HEK293 (cell line): ENCODE results near the gene GNAT1.

Experiments
- CTCF ChIA-PET: fragments of 350-600 bp; formaldehyde crosslinking; extraction: SDS; loops from one replicate; lab custom pipeline; 2021; ENCODE audit warnings: antibody characterized with exemption; lab: Yijun Ruan, JAX
- POLR2A ChIA-PET: fragments of 300-600 bp; formaldehyde crosslinking; extraction: SDS; loops from one replicate; lab custom pipeline; 2020; ENCODE audit warnings: antibody characterized with exemption, inconsistent platforms; lab: Yijun Ruan, JAX
- H3K27ac ChIP-seq: fragments of 200-500 bp; sonication (Bioruptor generic); 2 replicates; pipeline ENCODE4 v1.5.1; 2014; ENCODE audit warnings: low read depth, low read length, control low read depth, inconsistent platforms; ENCODE audit errors: extremely low read depth
- H3K36me3 ChIP-seq, 2 experiments: fragments of 200-500 bp in 1 of 2; sonication (Bioruptor generic) in 1 of 2; 1 replicate in 1 of 2; 2 replicates in 1 of 2; pipeline ENCODE4 v1.5.1; 2014 to 2017; ENCODE audit warnings: inconsistent platforms in 2 of 2, low read length in 2 of 2; ENCODE audit not compliant: control insufficient read depth in 2 of 2, insufficient read depth in 1 of 2
- H3K4me1 ChIP-seq: fragments of 200-500 bp; sonication (Bioruptor generic); 2 replicates; pipeline ENCODE4 v1.5.1; 2014; ENCODE audit warnings: mild to moderate bottlenecking, low read length, inconsistent platforms; ENCODE audit not compliant: control insufficient read depth, insufficient read depth
- H3K4me3 ChIP-seq: 2 replicates; pipeline ENCODE4 v1.5.1; 2011; ENCODE audit warnings: low read depth, mild to moderate bottlenecking, control low read depth, low read length, moderate library complexity
- H3K9me3 ChIP-seq: fragments of 200-500 bp; sonication (Bioruptor generic); 2 replicates; pipeline ENCODE4 v1.5.1; 2014; ENCODE audit warnings: low read depth, low read length, inconsistent platforms; ENCODE audit not compliant: control insufficient read depth, insufficient read depth
- BCL11A ChIP-seq: fragments of 450-650 bp; formaldehyde crosslinking; IDR thresholded peaks from 2 replicates; pipeline ENCODE4 v1.5.1; 2016; ENCODE audit warnings: low read depth, missing biosample characterization, missing genetic modification characterization
- GLIS1 ChIP-seq: fragments of 450-650 bp; formaldehyde crosslinking; IDR thresholded peaks from 2 replicates; pipeline ENCODE4 v1.5.1; 2016; ENCODE audit warnings: missing biosample characterization, missing genetic modification characterization
- ZNF549 ChIP-seq: fragments of 450-650 bp; IDR thresholded peaks from 2 replicates; pipeline ENCODE4 v1.5.1; 2018; ENCODE audit warnings: missing biosample characterization, missing genetic modification characterization, mild to moderate bottlenecking, inconsistent platforms, moderate library complexity
- ZNF791 ChIP-seq: fragments of 450-650 bp; formaldehyde crosslinking; IDR thresholded peaks from 2 replicates; pipeline ENCODE4 v1.5.1; 2016; ENCODE audit warnings: missing biosample characterization, missing genetic modification characterization
- TF ChIP-seq, protein P1 (sequence below): fragments of 450-650 bp; formaldehyde crosslinking; IDR thresholded peaks from 2 replicates; pipeline ENCODE4 v1.5.1; 2016; ENCODE audit warnings: missing biosample characterization, missing genetic modification characterization
- TF ChIP-seq, protein P2 (sequence below): fragments of 450-650 bp; formaldehyde crosslinking; IDR thresholded peaks from 2 replicates; pipeline ENCODE4 v1.5.1; 2017; ENCODE audit warnings: missing biosample characterization, missing genetic modification characterization
- TF ChIP-seq, protein P3 (sequence below): fragments of 450-650 bp; formaldehyde crosslinking; IDR thresholded peaks from 2 replicates; pipeline ENCODE4 v1.5.1; 2017; ENCODE audit warnings: missing biosample characterization, mild to moderate bottlenecking, missing genetic modification characterization, moderate library complexity
- TF ChIP-seq, protein P4 (sequence below): fragments of 450-650 bp; formaldehyde crosslinking; conservative IDR thresholded peaks from 2 replicates; pipeline ENCODE4 v1.5.1; 2016; ENCODE audit warnings: low read depth, missing biosample characterization, missing genetic modification characterization

Gene GNAT1

DNA sequence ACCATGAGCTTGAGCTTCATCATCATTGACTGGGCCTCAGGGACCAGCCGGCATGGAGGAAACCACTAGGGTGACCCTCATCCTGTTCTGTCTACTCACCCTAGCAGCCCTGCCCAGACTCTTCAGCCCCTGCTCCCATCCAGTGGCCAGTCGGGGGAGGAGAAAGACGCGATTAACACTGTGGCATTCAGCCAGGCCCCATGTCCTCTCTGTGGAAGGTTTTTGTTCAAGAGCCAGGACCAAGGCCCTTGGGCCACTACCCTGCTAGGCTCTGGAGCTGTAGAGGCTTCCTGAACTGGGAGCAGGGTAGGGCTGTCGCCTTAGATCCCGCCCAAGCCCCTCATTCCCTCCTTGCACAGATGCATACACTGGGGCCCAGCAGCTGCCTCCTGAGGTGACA is 28.7 kb downstream of the GNAT1 start (continued):
- TF ChIP-seq, protein P1, sequence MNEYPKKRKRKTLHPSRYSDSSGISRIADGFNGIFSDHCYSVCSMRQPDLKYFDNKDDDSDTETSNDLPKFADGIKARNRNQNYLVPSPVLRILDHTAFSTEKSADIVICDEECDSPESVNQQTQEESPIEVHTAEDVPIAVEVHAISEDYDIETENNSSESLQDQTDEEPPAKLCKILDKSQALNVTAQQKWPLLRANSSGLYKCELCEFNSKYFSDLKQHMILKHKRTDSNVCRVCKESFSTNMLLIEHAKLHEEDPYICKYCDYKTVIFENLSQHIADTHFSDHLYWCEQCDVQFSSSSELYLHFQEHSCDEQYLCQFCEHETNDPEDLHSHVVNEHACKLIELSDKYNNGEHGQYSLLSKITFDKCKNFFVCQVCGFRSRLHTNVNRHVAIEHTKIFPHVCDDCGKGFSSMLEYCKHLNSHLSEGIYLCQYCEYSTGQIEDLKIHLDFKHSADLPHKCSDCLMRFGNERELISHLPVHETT = no peak
- no peak for TF ChIP-seq ZNF791 (tag by site-specific recombination)

DNA sequence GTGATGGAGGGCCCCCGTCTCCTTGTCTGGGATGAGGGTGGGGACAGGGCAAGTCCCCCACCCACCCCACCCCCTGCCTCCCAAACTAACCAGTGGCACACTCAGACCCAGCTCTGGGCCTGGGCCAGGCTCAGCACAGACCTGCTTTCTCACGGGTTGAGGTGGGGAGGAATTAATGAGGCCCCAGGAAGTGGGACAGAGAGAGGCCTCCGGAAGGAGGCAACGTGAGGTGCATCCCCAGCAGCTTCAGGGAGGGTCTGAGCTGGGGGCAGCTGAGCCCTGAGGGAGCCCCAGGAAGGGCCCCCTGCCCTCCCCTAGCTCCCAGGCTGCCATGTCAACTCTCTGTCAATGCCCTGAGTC is 29.6 kb downstream of the GNAT1 start:
- H3K27ac ChIP-seq = no peak overlapping the region
- H3K4me3 ChIP-seq = no peak overlapping the region
- H3K9me3 ChIP-seq = no peaks in the 10 kb centered on the region
- H3K4me1 ChIP-seq = no peaks in the 10 kb centered on the region
- peaks cover 0 to 5% of the 10 kb centered on the region in 2 experiments; a peak in 1 of 3 replicates for H3K36me3 ChIP-seq
- CTCF ChIA-PET = interaction anchor here (0.6 to 17.6 kb wide), 3 partner anchors 28 to 89 kb away, joined by 3 to 237 read pairs (median 3); partner anchors contain the start of gene GNAT1
- TF ChIP-seq, protein P2, sequence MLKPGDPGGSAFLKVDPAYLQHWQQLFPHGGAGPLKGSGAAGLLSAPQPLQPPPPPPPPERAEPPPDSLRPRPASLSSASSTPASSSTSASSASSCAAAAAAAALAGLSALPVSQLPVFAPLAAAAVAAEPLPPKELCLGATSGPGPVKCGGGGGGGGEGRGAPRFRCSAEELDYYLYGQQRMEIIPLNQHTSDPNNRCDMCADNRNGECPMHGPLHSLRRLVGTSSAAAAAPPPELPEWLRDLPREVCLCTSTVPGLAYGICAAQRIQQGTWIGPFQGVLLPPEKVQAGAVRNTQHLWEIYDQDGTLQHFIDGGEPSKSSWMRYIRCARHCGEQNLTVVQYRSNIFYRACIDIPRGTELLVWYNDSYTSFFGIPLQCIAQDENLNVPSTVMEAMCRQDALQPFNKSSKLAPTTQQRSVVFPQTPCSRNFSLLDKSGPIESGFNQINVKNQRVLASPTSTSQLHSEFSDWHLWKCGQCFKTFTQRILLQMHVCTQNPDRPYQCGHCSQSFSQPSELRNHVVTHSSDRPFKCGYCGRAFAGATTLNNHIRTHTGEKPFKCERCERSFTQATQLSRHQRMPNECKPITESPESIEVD (tag by site-specific recombination) = no peak
- TF ChIP-seq GLIS1 = peak; percentile 18; the same call in 1 of the 2 replicates
- POLR2A ChIA-PET = no interaction called here

DNA sequence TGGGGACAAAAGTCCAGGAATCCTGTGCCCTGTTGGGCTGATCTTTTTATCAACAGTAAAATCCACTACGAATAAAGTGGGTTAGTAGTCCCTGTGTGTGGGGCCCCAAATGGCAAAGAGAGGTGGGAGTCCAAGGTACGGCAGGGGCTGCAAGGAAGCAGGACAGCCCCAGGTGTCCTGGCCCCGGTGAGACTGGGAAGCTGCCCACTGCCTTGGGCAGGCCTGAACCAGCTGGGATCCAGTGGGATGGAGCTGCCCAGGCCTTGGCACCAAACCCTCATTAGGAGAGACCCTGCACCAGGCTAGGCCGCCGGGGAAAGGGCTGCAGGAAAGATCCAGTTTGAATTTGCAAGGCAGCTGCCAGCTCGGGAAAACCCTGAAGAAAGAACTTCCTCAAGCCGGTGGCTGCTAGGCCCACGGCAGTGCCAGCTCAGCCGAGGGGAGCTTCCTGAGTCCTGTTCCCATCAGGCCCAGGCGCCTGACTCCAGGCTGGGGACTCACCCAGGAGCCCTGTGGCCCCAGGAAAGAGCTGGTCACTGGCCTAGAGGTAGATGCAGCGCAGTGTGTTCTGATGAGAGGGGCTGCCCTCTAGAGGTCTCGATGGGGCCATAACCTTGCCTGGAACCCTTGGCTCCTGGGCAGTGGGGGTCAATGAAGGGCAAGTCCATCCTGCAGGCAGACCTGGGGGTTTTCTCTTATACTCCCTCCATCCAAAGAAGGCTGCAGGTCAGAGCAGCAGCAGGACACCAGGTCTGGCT is 30.2 kb downstream of the GNAT1 start:
- CTCF ChIA-PET = interaction anchor here (0.6 to 17.6 kb wide), 4 partner anchors 28 to 111 kb away, joined by 3 to 237 read pairs (median 4); partner anchors contain the start of gene GNAT1
- no peak overlapping the region for H3K27ac ChIP-seq

More for the DNA sequence above, 30.2 kb downstream of the GNAT1 start:
- no peaks in the 10 kb centered on the region for H3K9me3 ChIP-seq
- H3K4me1 ChIP-seq = no peaks in the 10 kb centered on the region
- peaks cover 0 to 5% of the 10 kb centered on the region in 2 experiments; a peak in 1 of 3 replicates for H3K36me3 ChIP-seq
- no peak overlapping the region for H3K4me3 ChIP-seq
- TF ChIP-seq, protein P3, sequence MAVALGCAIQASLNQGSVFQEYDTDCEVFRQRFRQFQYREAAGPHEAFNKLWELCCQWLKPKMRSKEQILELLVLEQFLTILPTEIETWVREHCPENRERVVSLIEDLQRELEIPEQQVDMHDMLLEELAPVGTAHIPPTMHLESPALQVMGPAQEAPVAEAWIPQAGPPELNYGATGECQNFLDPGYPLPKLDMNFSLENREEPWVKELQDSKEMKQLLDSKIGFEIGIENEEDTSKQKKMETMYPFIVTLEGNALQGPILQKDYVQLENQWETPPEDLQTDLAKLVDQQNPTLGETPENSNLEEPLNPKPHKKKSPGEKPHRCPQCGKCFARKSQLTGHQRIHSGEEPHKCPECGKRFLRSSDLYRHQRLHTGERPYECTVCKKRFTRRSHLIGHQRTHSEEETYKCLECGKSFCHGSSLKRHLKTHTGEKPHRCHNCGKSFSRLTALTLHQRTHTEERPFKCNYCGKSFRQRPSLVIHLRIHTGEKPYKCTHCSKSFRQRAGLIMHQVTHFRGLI = no peak
- no peak for TF ChIP-seq BCL11A (tag by site-specific recombination)
- no peak for TF ChIP-seq ZNF549 (tag by site-specific recombination)
- no peak for TF ChIP-seq ZNF791 (tag by site-specific recombination)
- TF ChIP-seq, protein P4, sequence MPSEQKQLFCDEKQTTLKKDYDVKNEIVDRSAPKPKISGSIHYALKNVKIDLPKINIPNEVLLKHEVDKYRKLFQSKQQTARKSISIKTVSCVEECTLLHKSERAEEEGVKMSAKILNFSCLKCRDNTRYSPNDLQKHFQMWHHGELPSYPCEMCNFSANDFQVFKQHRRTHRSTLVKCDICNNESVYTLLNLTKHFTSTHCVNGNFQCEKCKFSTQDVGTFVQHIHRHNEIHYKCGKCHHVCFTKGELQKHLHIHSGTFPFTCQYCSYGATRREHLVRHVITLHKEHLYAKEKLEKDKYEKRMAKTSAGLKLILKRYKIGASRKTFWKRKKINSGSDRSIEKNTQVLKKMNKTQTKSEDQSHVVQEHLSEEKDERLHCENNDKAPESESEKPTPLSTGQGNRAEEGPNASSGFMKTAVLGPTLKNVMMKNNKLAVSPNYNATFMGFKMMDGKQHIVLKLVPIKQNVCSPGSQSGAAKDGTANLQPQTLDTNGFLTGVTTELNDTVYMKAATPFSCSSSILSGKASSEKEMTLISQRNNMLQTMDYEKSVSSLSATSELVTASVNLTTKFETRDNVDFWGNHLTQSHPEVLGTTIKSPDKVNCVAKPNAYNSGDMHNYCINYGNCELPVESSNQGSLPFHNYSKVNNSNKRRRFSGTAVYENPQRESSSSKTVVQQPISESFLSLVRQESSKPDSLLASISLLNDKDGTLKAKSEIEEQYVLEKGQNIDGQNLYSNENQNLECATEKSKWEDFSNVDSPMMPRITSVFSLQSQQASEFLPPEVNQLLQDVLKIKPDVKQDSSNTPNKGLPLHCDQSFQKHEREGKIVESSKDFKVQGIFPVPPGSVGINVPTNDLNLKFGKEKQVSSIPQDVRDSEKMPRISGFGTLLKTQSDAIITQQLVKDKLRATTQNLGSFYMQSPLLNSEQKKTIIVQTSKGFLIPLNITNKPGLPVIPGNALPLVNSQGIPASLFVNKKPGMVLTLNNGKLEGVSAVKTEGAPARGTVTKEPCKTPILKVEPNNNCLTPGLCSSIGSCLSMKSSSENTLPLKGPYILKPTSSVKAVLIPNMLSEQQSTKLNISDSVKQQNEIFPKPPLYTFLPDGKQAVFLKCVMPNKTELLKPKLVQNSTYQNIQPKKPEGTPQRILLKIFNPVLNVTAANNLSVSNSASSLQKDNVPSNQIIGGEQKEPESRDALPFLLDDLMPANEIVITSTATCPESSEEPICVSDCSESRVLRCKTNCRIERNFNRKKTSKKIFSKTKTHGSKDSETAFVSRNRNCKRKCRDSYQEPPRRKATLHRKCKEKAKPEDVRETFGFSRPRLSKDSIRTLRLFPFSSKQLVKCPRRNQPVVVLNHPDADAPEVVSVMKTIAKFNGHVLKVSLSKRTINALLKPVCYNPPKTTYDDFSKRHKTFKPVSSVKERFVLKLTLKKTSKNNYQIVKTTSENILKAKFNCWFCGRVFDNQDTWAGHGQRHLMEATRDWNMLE = no peak
- TF ChIP-seq, all 188 proteins: peak for 0
- POLR2A ChIA-PET = interaction anchor here (0.6 kb wide), 1 partner anchor 1279 kb away, joined by 4 read pairs; no protein-coding TSS in a partner anchor
